SU-DHL-6 (cell line): ENCODE measurements around the gene DPM1.

Experiments used
- H2AFZ ChIP-seq: fragments of 200-600 bp; sonication (generic); 2 replicates; pipeline ENCODE4 v1.6.1; 2014; ENCODE audit warnings: low read depth, mild to moderate bottlenecking, moderate library complexity, mixed read lengths, antibody characterized with exemption, low read length; ENCODE audit not compliant: severe bottlenecking
- H3F3A ChIP-seq: fragments of 200-600 bp; shearing (Covaris generic); 2 replicates; pipeline ENCODE4 v1.6.0; 2016; ENCODE audit warnings: antibody characterized with exemption, mild to moderate bottlenecking; ENCODE audit not compliant: insufficient read depth
- H3K27ac ChIP-seq: fragments of 200-600 bp; sonication (generic); 2 replicates; pipeline ENCODE4 v1.5.1; 2016; ENCODE audit warnings: low read depth, mild to moderate bottlenecking, low read length, moderate library complexity, mixed read lengths
- H3K27me3 ChIP-seq: fragments of 200-600 bp; sonication (generic), shearing (Covaris generic); 2 replicates; pipeline ENCODE4 v1.6.0; 2014; ENCODE audit warnings: mild to moderate bottlenecking, low read length
- H3K36me3 ChIP-seq: fragments of 200-600 bp; sonication (generic); 2 replicates; pipeline ENCODE4 v1.6.1; 2014; ENCODE audit warnings: mild to moderate bottlenecking, low read length, mixed read lengths
- H3K4me2 ChIP-seq: fragments of 300-600, 200-600 bp; shearing (Covaris generic), sonication (generic); 2 replicates; pipeline ENCODE4 v1.6.0; 2014; ENCODE audit warnings: low read length, low read depth, mild to moderate bottlenecking; ENCODE audit not compliant: poor library complexity, severe bottlenecking
- H3K4me3 ChIP-seq: fragments of 200-600 bp; sonication (generic); 2 replicates; pipeline ENCODE4 v1.5.1; 2014; ENCODE audit warnings: antibody characterized with exemption, low read length, mild to moderate bottlenecking, mixed read lengths; ENCODE audit not compliant: insufficient read depth, poor library complexity, severe bottlenecking
- H3K79me2 ChIP-seq: fragments of 200-600 bp; sonication (generic); 2 replicates; pipeline ENCODE4 v1.6.1; 2014; ENCODE audit warnings: mild to moderate bottlenecking, low read length, moderate library complexity; ENCODE audit not compliant: insufficient read depth
- H3K9ac ChIP-seq: fragments of 200-600 bp; sonication (generic); 2 replicates; pipeline ENCODE4 v1.7.0; 2014; ENCODE audit warnings: mild to moderate bottlenecking, low read length
- H3K9me2 ChIP-seq: fragments of 200-600 bp; sonication (generic); replicated peaks from 2 replicates; pipeline ENCODE4 v1.6.1; 2014; ENCODE audit warnings: low read length; ENCODE audit not compliant: insufficient read depth
- H3K9me3 ChIP-seq: fragments of 200-600 bp; sonication (generic); 2 replicates; pipeline ENCODE4 v1.6.1; 2014; ENCODE audit warnings: low read length, mixed read lengths; ENCODE audit not compliant: insufficient read depth
- H4K20me1 ChIP-seq: fragments of 200-600 bp; sonication (generic); 2 replicates; pipeline ENCODE4 v1.6.1; 2014; ENCODE audit warnings: low read depth, mild to moderate bottlenecking, antibody characterized with exemption, low read length, moderate library complexity, mixed read lengths
- CTCF ChIP-seq: fragments of 200-600 bp; sonication (generic); IDR thresholded peaks from one replicate; pipeline ENCODE4 v1.5.1; 2017; ENCODE audit warnings: antibody characterized with exemption, mild to moderate bottlenecking, low read length, moderate library complexity; ENCODE audit not compliant: insufficient read depth, poor library complexity, severe bottlenecking
- EZH2phosphoT487 ChIP-seq: fragments of 200-600 bp; sonication (generic), shearing (Covaris generic); conservative IDR thresholded peaks from 2 replicates; pipeline ENCODE4 v1.6.1; 2018; ENCODE audit warnings: mild to moderate bottlenecking, antibody characterized with exemption, low read length, moderate library complexity, mixed read lengths

Gene DPM1

GRCh38 chr20:50995506-50995905 is 37.2 kb upstream of the DPM1 start:
- no peak overlapping the region for H3K27ac ChIP-seq
- H3K27me3 ChIP-seq: no peaks in the 10 kb centered on the region; the same call in 1 of the 2 replicates
- H3F3A ChIP-seq: no peaks in the 10 kb centered on the region
- H2AFZ ChIP-seq: no peak overlapping the region
- no peaks in the 10 kb centered on the region for H4K20me1 ChIP-seq
- H3K4me2 ChIP-seq: no peak overlapping the region
- no peaks in the 10 kb centered on the region for H3K36me3 ChIP-seq
- no peaks in the 10 kb centered on the region for H3K9me3 ChIP-seq
- H3K79me2 ChIP-seq: no peaks in the 10 kb centered on the region
- H3K9me2 ChIP-seq: no peaks in the 10 kb centered on the region
- H3K9ac ChIP-seq: no peak overlapping the region
- H3K4me3 ChIP-seq: no peak overlapping the region
- TF ChIP-seq EZH2phosphoT487: no peak
- no peak for TF ChIP-seq CTCF

GRCh38 chr20:50993876-50994275 is 35.5 kb upstream of the DPM1 start:
- Histone ChIP-seq H2AFZ (no peak overlapping the region), H4K20me1 (no peaks in the 10 kb centered on the region), H3K27ac (no peak overlapping the region), H3K36me3 (no peaks in the 10 kb centered on the region), H3K9ac (no peak overlapping the region), H3K4me3 (no peak overlapping the region), H3K4me2 (no peak overlapping the region), H3K9me3 (no peaks in the 10 kb centered on the region), H3F3A (no peaks in the 10 kb centered on the region), H3K79me2 (no peaks in the 10 kb centered on the region), H3K27me3 (no peaks in the 10 kb centered on the region; the same call in 1 of the 2 replicates), H3K9me2 (no peaks in the 10 kb centered on the region)
- TF ChIP-seq CTCF (no peak), EZH2phosphoT487 (no peak)

GRCh38 chr20:50992733-50993457 is 34.6 kb upstream of the DPM1 start:
- peak overlapping the region; percentile 12 for H2AFZ ChIP-seq
- H3K9ac ChIP-seq: no peak overlapping the region
- no peaks in the 10 kb centered on the region for H4K20me1 ChIP-seq
- no peaks in the 10 kb centered on the region for H3K79me2 ChIP-seq
- H3F3A ChIP-seq: no peaks in the 10 kb centered on the region
- H3K27ac ChIP-seq: no peak overlapping the region
- TF ChIP-seq CTCF (peak; percentile 54), EZH2phosphoT487 (no peak)
- H3K4me2 ChIP-seq: no peak overlapping the region
- no peaks in the 10 kb centered on the region for H3K36me3 ChIP-seq
- H3K9me2 ChIP-seq: no peaks in the 10 kb centered on the region
- no peaks in the 10 kb centered on the region; the same call in 1 of the 2 replicates for H3K27me3 ChIP-seq
- H3K4me3 ChIP-seq: no peak overlapping the region
- no peaks in the 10 kb centered on the region for H3K9me3 ChIP-seq
